Body of pancreas (tissue), 4 donors: ENCODE data around the gene SETMAR.

ENCODE experiments used
- CTCF ChIP-seq, 7 experiments: fragments of 450-650 bp in 4 of 7; fragments of 200-600 bp in 3 of 7; sonication (generic) in 3 of 7; IDR thresholded peaks; one replicate each; pipeline ENCODE4 v1.5.1; 2016 to 2019; ENCODE audit warnings: antibody characterized with exemption in 7 of 7
- POLR2A ChIP-seq, 3 donors: fragments of 450-650 bp; IDR thresholded peaks; one replicate each; pipeline ENCODE4 v1.6.1; 2016; ENCODE audit warnings: antibody characterized with exemption in 3 of 3, mild to moderate bottlenecking in 2 of 3

DNA sequence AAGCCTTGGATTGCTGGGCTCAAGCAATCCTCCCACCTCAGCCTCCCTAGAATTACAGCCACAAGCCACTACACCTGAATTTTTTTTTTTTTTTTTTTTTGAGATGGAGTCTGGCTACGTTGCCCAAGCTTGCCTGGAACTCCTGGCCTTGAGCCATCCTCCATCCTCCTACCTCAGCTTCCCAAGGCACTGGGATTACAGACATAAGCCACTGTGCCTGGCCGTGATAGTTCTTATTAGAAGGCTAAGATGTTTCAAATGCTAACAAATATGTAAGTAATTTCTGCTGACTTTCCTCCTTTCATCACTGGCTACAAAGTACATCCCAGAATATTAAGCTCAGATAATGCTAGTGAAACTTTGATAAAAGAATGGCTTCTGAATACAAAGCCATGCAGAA lies 5.7 kb upstream of the SETMAR start:
- TF ChIP-seq POLR2A (IDR thresholded peaks at IDR 0.05), result no peak
- TF ChIP-seq CTCF (IDR thresholded peaks at IDR 0.05), result no peak
